Measurements from ENCODE around the gene CCDC92B.

CCDC92B gene

DNA sequence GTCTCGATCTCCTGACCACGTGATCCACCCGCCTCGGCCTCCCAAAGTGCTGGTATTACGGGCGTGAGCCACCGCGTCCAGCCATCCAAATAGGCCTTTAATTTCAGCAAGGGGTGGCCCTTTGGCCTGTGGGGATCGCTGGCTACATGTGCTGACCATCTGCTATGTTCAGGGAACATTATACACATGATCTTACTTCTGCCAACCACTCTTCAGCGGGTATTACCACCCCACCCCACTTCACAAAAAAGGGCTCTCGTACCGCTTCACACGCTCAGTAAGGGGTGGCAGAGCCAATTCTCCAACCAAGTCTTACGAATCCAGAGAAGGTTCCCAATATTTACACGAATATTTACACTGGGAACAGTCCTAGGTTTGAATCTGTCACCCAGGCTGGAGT is 11.8 kb downstream of the CCDC92B start:
- 92 to 94% methylated on average over 14 to 15 of the region's 15 CpGs for WGBS, 2 experiments (ENCODE audit: insufficient coverage in 2 of 2)
- Histone ChIP-seq H3K4me1 (ENCODE audit: control insufficient read depth, insufficient read depth, low read length, poor library complexity, severe bottlenecking) (no peaks in the 10 kb centered on the region), H3K27ac (ENCODE audit: low read depth, low read length, severe bottlenecking) (no peak overlapping the region), H3K36me3 (ENCODE audit: control insufficient read depth, insufficient read depth, low read length) (no peaks in the 10 kb centered on the region), H3K9me3 (ENCODE audit: control insufficient read depth, low read length) (no peaks in the 10 kb centered on the region), H3K4me3 (ENCODE audit: extremely low read depth, insufficient read depth, low read length, poor library complexity, severe bottlenecking) (no peak overlapping the region)

GRCh38 chr17:2736956-2737355 is 12.5 kb downstream of the CCDC92B start:
- no peaks in the 10 kb centered on the region for H3K36me3 ChIP-seq (ENCODE audit: control insufficient read depth, insufficient read depth, low read length)
- H3K27ac ChIP-seq (ENCODE audit: low read depth, low read length, severe bottlenecking), result no peak overlapping the region
- H3K9me3 ChIP-seq (ENCODE audit: control insufficient read depth, low read length), result no peaks in the 10 kb centered on the region
- 90 to 98% methylated on average over 3 of the region's 3 CpGs for WGBS, 2 experiments (ENCODE audit: insufficient coverage in 2 of 2)
- no peak overlapping the region for H3K4me3 ChIP-seq (ENCODE audit: extremely low read depth, insufficient read depth, low read length, poor library complexity, severe bottlenecking)
- H3K4me1 ChIP-seq (ENCODE audit: control insufficient read depth, insufficient read depth, low read length, poor library complexity, severe bottlenecking), result no peaks in the 10 kb centered on the region

- no peaks in the 10 kb centered on the region for H3K4me1 ChIP-seq (ENCODE audit: control insufficient read depth, insufficient read depth, low read length, poor library complexity, severe bottlenecking)
- no peaks in the 10 kb centered on the region for H3K36me3 ChIP-seq (ENCODE audit: control insufficient read depth, insufficient read depth, low read length)
- H3K27ac ChIP-seq (ENCODE audit: low read depth, low read length, severe bottlenecking), result no peak overlapping the region
- no peak overlapping the region for H3K4me3 ChIP-seq (ENCODE audit: extremely low read depth, insufficient read depth, low read length, poor library complexity, severe bottlenecking)
- no peaks in the 10 kb centered on the region for H3K9me3 ChIP-seq (ENCODE audit: control insufficient read depth, low read length)
- WGBS, 2 experiments (ENCODE audit: insufficient coverage in 2 of 2), result 90 to 97% methylated on average over 5 of the region's 5 CpGs
Measured at GRCh38 chr17:2735896-2736295, 13.6 kb downstream of the CCDC92B start.

- 84 to 98% methylated on average over 10 of the region's 10 CpGs for WGBS, 2 experiments (ENCODE audit: insufficient coverage in 2 of 2)
- no peaks in the 10 kb centered on the region for H3K36me3 ChIP-seq (ENCODE audit: control insufficient read depth, insufficient read depth, low read length)
- no peak overlapping the region for H3K27ac ChIP-seq (ENCODE audit: low read depth, low read length, severe bottlenecking)
- no peaks in the 10 kb centered on the region for H3K9me3 ChIP-seq (ENCODE audit: control insufficient read depth, low read length)
- H3K4me3 ChIP-seq (ENCODE audit: extremely low read depth, insufficient read depth, low read length, poor library complexity, severe bottlenecking), result no peak overlapping the region
- no peaks in the 10 kb centered on the region for H3K4me1 ChIP-seq (ENCODE audit: control insufficient read depth, insufficient read depth, low read length, poor library complexity, severe bottlenecking)
Measured at GRCh38 chr17:2734939-2735338, 14.5 kb downstream of the CCDC92B start.

DNA sequence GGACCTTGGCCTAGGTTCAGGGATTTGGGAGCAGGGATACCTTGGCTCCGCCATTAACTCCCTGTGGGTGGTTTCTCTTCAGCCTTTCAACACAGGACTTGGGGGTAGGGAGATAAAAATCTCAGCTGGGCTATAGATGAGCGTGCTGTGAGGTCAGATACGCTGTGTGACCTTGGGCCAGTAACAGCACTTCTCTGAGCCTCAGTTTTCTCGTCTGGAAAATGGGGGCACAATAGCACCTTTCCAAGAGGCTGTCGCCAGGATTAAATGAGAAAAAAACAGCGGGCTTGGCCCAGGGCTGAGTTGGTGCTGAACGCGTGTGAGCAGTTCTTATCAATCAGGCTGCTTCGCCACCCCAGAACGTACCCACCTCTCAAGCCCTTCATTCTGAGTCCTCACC is 17.6 kb downstream of the CCDC92B start:
- H3K4me1 ChIP-seq (ENCODE audit: control insufficient read depth, insufficient read depth, low read length, poor library complexity, severe bottlenecking), result no peaks in the 10 kb centered on the region

GRCh38 chr17:2730764-2731353 is 18.6 kb downstream of the CCDC92B start:
- Histone ChIP-seq H3K4me1 (ENCODE audit: control insufficient read depth, insufficient read depth, low read length, poor library complexity, severe bottlenecking) (no peaks in the 10 kb centered on the region), H3K27ac (ENCODE audit: low read depth, low read length, severe bottlenecking) (no peak overlapping the region), H3K36me3 (ENCODE audit: control insufficient read depth, insufficient read depth, low read length) (no peaks in the 10 kb centered on the region), H3K4me3 (ENCODE audit: extremely low read depth, insufficient read depth, low read length, poor library complexity, severe bottlenecking) (no peak overlapping the region), H3K9me3 (ENCODE audit: control insufficient read depth, low read length) (no peaks in the 10 kb centered on the region)
- WGBS, 2 experiments (ENCODE audit: insufficient coverage in 2 of 2), result 89 to 91% methylated on average over 16 to 17 of the region's 17 CpGs

More for the DNA sequence above, 17.6 kb downstream of the CCDC92B start:
- Histone ChIP-seq H3K4me3 (ENCODE audit: extremely low read depth, insufficient read depth, low read length, poor library complexity, severe bottlenecking) (no peak overlapping the region), H3K9me3 (ENCODE audit: control insufficient read depth, low read length) (no peaks in the 10 kb centered on the region), H3K27ac (ENCODE audit: low read depth, low read length, severe bottlenecking) (no peak overlapping the region), H3K36me3 (ENCODE audit: control insufficient read depth, insufficient read depth, low read length) (no peaks in the 10 kb centered on the region)
- WGBS, 2 experiments (ENCODE audit: insufficient coverage in 2 of 2), result 94% methylated on average over 9 to 10 of the region's 10 CpGs

GRCh38 chr17:2724784-2725164 is 24.7 kb downstream of the CCDC92B start:
- WGBS, 2 experiments (ENCODE audit: insufficient coverage in 2 of 2), result 4 to 5% methylated on average over 39 to 40 of the region's 40 CpGs
- Histone ChIP-seq H3K9me3 (ENCODE audit: control insufficient read depth, low read length) (no peaks in the 10 kb centered on the region), H3K4me3 (ENCODE audit: extremely low read depth, insufficient read depth, low read length, poor library complexity, severe bottlenecking) (peak overlapping the region; percentile 8), H3K36me3 (ENCODE audit: control insufficient read depth, insufficient read depth, low read length) (no peaks in the 10 kb centered on the region), H3K4me1 (ENCODE audit: control insufficient read depth, insufficient read depth, low read length, poor library complexity, severe bottlenecking) (no peaks in the 10 kb centered on the region), H3K27ac (ENCODE audit: low read depth, low read length, severe bottlenecking) (no peak overlapping the region)

GRCh38 chr17:2723997-2724783 is 25.3 kb downstream of the CCDC92B start:
- Histone ChIP-seq H3K4me1 (ENCODE audit: control insufficient read depth, insufficient read depth, low read length, poor library complexity, severe bottlenecking) (no peaks in the 10 kb centered on the region), H3K9me3 (ENCODE audit: control insufficient read depth, low read length) (peaks cover 5% of the 10 kb centered on the region), H3K36me3 (ENCODE audit: control insufficient read depth, insufficient read depth, low read length) (no peaks in the 10 kb centered on the region), H3K4me3 (ENCODE audit: extremely low read depth, insufficient read depth, low read length, poor library complexity, severe bottlenecking) (peak overlapping the region; percentile 24), H3K27ac (ENCODE audit: low read depth, low read length, severe bottlenecking) (no peak overlapping the region)
- WGBS, 2 experiments (ENCODE audit: insufficient coverage in 2 of 2), result 1 to 2% methylated on average over 67 to 69 of the region's 98 CpGs

DNA sequence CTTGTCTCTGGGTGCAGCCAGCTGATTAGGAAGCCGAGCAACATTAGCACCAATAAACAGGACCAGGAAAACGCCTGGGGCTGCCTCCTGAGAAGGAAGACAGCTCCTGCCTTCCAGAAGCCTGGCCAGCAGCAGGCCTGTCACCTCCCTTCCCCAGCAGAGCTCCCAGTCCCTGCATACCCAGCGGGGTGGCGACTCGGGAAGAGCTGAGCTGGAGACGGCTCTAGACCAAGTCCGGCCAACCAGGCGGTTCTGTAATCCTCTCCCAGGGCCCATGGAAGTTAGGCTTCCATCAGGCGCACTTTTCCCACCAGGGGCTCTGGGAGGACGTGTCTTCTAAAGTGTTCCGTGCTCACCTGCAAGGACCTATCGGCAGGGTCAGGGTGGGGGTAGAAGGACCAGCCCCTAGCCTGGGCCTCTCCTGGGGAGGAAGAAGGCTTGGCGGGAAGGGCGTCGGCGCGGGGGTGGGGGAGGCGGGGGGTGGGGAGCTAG is 25.9 kb downstream of the CCDC92B start:
- H3K36me3 ChIP-seq (ENCODE audit: control insufficient read depth, insufficient read depth, low read length), result no peaks in the 10 kb centered on the region
- 4 to 7% methylated on average over 5 to 11 of the region's 18 CpGs for WGBS, 2 experiments (ENCODE audit: insufficient coverage in 2 of 2)
- H3K4me3 ChIP-seq (ENCODE audit: extremely low read depth, insufficient read depth, low read length, poor library complexity, severe bottlenecking), result peak overlapping the region; percentile 24

DNA sequence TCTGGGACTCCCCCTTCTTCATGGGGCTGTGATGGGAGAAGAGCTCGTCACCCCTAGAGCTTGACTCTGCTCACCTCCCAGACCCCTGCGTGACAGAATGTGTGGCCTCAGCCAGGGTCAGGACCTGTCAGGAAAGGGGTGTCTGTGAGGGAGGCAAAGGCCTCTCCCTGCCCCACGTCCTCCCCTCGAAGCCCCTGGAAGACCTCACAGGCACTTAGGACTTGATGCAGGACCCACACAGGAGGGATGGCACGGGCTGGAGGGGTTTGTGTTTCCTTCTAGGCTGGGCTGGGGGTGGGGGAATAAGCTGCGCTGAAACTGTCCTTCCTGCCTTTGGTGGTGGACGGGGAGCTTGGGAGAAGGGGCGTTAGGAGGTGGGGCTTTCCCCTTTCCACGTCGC is 26.8 kb downstream of the CCDC92B start:
- peaks cover 5% of the 10 kb centered on the region for H3K9me3 ChIP-seq (ENCODE audit: control insufficient read depth, low read length)
- H3K4me1 ChIP-seq (ENCODE audit: control insufficient read depth, insufficient read depth, low read length, poor library complexity, severe bottlenecking), result no peaks in the 10 kb centered on the region
- no peak overlapping the region for H3K27ac ChIP-seq (ENCODE audit: low read depth, low read length, severe bottlenecking)
- WGBS, 2 experiments (ENCODE audit: insufficient coverage in 2 of 2), result 80 to 84% methylated on average over 7 of the region's 10 CpGs
- no peaks in the 10 kb centered on the region for H3K36me3 ChIP-seq (ENCODE audit: control insufficient read depth, insufficient read depth, low read length)
- H3K4me3 ChIP-seq (ENCODE audit: extremely low read depth, insufficient read depth, low read length, poor library complexity, severe bottlenecking), result no peak overlapping the region

More for the DNA sequence above, 25.9 kb downstream of the CCDC92B start:
- Histone ChIP-seq H3K4me1 (ENCODE audit: control insufficient read depth, insufficient read depth, low read length, poor library complexity, severe bottlenecking) (no peaks in the 10 kb centered on the region), H3K9me3 (ENCODE audit: control insufficient read depth, low read length) (peaks cover 5% of the 10 kb centered on the region), H3K27ac (ENCODE audit: low read depth, low read length, severe bottlenecking) (no peak overlapping the region)

DNA sequence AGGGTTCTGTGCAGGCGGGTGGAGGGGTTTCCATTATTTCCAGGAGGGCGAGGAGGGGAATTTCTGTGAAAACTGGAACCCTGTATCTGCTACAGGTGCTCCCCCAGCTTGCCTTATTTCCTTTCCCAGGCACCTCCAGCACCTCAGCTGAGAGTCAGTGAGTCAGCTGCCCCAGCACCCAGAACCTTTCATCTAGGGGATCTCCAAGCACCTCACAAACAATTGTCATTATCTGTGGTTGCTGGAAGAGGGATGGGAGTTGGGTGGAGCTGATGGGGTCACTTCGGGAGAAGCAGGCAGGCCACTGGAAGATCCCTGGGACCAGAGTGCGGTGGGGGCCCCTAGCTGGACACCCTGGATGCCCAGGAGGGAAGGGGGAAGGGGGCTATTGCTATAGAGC is 27.8 kb downstream of the CCDC92B start:
- H3K9me3 ChIP-seq (ENCODE audit: control insufficient read depth, low read length), result peaks cover 5% of the 10 kb centered on the region
- H3K27ac ChIP-seq (ENCODE audit: low read depth, low read length, severe bottlenecking), result no peak overlapping the region
- H3K36me3 ChIP-seq (ENCODE audit: control insufficient read depth, insufficient read depth, low read length), result no peaks in the 10 kb centered on the region
- no peaks in the 10 kb centered on the region for H3K4me1 ChIP-seq (ENCODE audit: control insufficient read depth, insufficient read depth, low read length, poor library complexity, severe bottlenecking)
- no peak overlapping the region for H3K4me3 ChIP-seq (ENCODE audit: extremely low read depth, insufficient read depth, low read length, poor library complexity, severe bottlenecking)
- WGBS, 2 experiments (ENCODE audit: insufficient coverage in 2 of 2), result 88 to 100% methylated on average over 2 to 3 of the region's 4 CpGs

Data from mesodermal cell (in vitro differentiated cells).